Hypothalamus (tissue), 51 donors: ENCODE data around the gene EXOC6.

Experiments
- DNase-seq, 51 donors: peaks; one replicate each; lab custom pipeline; 2025; lab: John Stamatoyannopoulos, UW

Gene EXOC6

GRCh38 chr10:92997620-92998019, 149.3 kb downstream of the EXOC6 start:
- no peak for DNase-seq

- DNase-seq, result no peak
Measured at GRCh38 chr10:92999191-92999590, 150.9 kb downstream of the EXOC6 start.

DNA sequence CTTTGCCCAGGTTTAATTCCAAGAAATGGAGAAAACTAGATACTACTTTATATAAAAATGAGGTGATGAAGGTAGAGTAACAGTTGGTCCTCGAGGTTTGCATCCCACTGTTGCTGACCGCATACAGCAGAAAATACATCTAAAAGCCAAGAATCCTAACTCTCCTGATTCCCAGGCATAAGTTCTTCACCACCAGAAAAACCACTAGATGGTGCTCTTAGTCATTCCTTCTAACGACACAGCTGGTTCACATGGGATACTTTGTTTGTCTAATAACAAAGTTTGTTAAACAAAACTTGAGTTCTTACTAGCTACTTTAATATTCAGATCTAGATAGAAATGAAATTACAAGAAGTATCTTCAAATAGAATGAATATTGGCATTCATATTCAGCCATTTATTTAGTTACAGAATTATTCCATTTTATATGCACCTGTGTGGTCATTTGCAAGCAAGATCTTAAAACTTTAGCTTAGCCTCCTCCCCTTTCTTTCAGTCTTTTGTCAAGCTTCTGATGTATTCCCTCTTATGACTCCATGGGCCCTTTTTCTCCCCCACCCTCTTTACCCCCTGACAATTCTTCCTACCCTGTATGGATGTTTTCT, 158.2 kb downstream of the EXOC6 start:
- DNase-seq, result peak in 1 of 51 donors; percentile 1

DNA sequence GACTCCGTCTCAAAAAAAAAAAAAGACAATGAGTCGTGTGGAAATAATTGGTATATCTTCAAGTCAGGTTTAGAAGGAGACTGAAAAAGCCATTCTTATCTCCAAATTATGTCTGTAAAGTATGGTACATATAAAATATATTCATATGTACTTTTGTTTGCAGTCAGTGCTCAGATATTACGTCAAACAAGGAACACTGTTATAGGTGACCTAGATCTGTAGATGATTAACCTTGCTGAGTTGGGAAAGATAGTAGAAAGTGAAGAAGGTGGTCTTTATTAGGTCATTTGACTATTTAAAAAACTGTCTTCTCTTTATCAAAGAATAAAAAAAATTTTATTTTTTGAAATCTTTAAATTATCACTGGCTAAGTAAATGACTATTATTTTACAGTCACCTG, 167.4 kb downstream of the EXOC6 start:
- DNase-seq, result no peak

DNA sequence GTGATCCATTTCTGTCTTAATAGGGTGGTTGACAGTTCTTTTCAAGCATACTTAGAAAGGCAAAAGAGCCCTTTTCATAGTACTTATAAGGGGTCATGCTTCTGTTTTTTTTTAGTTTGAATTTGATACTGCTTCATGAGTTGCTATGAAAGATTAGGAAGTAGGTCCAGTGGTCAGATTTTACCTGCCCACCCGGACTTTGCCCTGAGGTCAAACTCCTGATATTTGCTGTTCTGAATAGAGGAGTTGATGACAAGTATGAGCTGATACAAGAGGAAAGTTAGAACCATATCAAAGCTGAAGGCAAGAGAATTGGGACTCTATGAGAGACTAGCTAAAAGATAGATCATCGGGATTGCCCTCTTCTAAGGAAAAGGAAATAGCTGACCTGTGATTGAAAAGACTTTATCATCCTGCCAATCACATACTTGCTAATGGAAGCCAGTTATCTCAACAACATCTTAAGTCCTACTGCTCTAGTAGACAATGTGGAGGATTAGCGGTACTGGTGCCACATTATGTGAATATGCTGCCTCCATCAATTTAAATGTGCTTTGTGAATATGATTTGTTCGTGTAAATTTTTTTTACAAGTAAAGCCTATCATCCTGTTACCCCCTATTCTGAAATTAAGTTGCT, 174.8 kb downstream of the EXOC6 start:
- no peak for DNase-seq

DNA sequence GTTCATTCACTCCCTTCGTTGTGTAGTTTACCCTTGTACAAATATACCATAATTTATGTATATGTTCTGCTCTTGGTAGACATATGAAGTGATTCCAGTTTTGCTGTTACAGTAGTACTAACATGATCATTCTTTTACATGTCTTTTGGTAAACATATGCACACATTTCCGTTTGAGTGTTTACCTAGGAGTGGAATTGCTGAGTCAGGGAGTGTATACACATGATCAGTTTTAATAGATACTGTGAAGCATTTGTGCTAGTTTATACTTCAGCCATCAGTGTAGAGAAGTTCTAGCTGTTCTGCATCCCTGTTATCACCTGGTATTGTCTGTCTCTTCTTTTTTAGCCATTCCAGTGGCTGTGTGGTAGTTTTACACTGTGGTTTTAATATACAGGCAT, 177.8 kb downstream of the EXOC6 start:
- no peak for DNase-seq

DNA sequence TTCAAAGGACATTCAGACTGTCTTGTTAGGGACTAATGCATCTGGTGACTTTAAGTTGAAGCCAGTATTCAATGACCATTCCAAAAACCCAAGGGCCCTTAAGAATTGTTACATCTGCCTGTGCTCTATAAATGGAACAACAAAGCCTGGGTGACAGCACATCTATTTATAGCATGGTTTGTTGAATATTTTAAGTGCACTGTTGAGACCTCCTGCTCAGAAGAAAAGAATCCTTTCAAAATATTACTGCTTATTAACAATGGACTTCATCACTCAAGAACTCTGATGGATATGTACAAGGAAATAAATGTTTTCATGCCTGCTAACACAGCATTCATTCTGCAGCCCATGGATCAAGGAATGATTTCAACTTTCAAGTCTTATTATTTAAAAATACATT, 179.2 kb downstream of the EXOC6 start:
- DNase-seq, result no peak

DNA sequence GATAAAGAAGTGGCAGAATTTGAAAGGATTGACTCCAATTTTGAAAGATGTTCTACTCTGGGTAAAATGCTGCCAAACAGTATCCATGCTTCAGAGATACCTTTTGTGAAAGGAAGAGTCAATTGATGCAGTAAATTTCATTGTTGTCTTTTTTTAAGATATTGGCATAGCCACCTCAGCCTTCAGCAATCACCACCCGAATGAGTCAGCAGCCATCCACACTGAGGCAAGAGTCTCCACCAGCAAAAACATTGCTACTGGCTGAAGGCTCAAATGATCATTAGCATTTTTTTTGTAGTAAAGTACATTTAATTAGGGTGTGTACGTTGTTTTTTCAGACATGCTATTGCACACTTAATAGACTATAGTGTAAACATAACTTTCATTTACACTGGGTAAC, 180.6 kb downstream of the EXOC6 start:
- no peak for DNase-seq

DNA sequence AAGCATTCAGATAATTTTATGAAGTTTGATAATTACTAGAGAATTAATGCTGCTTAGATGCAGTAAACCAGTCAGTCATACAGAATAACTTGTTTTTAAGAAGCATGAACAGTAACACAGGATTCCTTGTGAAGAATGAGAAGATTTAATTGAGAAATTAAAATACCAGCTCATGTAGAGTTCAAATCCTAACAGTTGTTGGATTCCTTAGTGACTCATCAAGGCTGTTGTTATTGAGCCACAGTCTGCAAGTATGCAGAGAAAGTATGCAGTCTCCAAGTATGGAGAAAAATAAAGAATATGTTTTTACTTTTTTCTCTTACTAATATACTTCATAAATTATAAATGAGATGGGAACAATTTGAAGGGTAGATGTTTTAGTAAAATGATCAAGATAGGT, 182.1 kb downstream of the EXOC6 start:
- DNase-seq, result no peak

GRCh38 chr10:93032105-93032808, 183.9 kb downstream of the EXOC6 start:
- DNase-seq, result no peak

DNA sequence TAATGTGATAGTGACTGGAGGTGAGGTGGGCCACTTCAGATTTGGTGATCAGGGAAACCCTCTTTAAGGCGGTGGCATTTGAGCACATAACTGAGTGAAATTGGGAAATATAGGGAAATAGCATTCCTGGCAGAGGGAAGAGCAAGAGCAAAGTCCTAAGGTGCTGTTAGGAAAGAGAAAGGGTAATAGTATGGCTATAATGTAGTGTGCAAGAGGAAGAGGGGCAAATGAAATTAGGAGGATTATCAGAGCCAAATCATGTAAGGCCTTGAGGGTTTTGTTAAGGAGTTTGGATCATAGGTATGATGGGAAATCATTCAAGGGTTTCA, 184.5 kb downstream of the EXOC6 start:
- no peak for DNase-seq

GRCh38 chr10:93034426-93034825, 186.1 kb downstream of the EXOC6 start:
- no peak for DNase-seq

DNA sequence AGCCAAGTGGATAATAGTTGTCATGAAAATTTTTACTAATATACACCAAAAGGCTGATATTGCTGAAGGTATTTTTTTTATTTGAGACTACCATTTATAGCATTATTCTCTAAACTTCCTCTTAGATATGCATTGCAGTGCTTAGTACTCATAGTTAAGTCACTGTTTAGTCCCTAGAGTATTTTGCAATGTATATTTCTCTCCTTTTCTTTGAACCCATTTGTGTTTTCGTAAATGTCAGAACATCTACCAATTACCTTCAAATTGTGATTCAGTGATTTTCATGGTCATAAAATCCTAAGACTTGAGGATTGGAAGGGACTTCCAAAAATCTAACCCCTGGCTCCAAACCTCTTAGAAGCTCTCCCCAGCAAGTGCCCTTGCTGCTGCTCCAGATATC, 190.8 kb downstream of the EXOC6 start:
- DNase-seq, result no peak

DNA sequence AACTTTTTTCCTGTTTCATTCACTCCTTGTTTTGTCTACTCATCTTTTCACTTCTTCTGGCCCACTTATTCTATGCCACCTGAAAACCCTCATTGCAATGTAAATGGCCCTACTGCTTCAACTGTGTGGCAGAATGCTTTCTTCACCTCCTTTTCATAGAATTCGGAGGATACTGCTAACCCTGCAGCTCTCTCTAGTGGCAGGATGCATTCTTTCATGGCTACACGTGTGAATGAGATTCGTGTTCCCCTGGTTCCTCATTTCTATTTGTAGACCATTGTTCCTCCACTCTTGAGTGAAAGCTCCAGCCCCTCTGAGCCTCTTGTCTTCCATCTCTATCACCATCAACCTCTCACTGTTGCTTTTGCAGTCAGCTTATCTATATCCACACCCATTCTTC, 191.4 kb downstream of the EXOC6 start:
- peak in 1 of 51 donors; percentile 5 for DNase-seq

GRCh38 chr10:93054486-93054885, 206.2 kb downstream of the EXOC6 start:
- DNase-seq, result no peak

DNA sequence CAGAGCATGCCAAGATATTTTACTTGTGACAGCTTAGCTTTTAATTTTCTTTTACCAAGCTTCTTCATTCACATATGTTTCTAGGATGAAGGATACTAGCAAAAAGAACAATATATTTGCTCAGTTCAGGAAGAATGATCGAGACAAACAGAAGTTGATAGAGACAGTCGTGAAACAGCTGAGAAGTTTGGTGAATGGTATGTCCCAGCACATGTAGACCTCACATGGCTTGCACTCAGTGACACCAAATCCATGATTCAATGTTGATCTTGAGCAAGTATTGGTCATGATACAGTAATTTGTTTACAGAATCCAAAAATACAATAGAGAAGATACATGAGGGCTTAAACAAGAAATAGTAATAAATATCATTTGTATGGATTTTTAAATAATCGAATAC, 209.8 kb downstream of the EXOC6 start:
- DNase-seq, result no peak

DNA sequence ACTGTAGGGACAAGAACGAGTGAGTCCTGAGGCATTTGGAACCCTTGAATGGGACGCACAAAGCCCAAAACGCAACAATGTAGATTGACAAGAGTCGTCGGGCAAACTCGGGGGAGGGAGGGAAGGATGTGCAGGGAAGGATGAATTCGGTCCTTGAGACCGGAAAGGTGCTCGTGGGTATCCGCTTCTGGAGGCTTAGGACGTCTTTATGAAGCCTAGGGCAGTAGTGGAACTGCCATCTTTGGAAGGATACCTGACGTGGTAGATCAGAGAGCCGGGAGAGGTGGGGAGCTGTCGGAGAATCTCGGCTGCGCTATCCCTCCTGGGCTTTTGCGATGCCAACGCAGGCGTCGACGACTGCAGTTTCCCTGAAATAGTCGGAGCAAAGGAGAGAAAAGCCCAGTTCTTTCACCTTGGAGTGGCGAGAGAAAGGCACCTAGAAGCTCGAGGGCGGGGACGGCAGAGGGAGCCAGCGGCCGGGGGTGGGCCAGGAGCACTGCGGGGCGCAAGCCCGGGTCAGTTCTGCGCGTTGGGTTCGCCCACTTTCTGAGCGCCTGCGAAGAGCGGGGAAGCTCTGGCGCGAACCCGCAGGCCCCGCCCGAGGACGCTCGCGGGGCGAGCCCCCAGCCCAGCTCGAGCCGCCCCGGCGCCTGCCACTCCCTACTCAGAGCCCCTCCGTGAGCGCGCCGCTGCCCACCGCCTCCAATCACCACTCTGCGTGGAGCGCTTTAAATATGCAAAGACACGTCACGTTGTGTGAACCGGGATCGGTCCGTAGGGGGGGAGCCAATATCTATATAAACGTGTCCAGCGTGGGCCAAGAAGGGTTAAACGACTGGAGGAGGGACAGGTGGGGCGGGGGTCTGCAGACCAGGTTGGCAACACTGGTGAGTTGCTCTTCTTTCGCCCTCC, 211.9 kb downstream of the EXOC6 start, which contains the start of gene CYP26C1:
CYP26C1 (plus strand) TSS at position 824 of the 912 bp plus-strand sequence. CDS start 466 bp downstream, outside the sequence.
- DNase-seq, result no peak

- DNase-seq, result no peak
Measured at GRCh38 chr10:93060887-93061593, 212.7 kb downstream of the EXOC6 start.

DNA sequence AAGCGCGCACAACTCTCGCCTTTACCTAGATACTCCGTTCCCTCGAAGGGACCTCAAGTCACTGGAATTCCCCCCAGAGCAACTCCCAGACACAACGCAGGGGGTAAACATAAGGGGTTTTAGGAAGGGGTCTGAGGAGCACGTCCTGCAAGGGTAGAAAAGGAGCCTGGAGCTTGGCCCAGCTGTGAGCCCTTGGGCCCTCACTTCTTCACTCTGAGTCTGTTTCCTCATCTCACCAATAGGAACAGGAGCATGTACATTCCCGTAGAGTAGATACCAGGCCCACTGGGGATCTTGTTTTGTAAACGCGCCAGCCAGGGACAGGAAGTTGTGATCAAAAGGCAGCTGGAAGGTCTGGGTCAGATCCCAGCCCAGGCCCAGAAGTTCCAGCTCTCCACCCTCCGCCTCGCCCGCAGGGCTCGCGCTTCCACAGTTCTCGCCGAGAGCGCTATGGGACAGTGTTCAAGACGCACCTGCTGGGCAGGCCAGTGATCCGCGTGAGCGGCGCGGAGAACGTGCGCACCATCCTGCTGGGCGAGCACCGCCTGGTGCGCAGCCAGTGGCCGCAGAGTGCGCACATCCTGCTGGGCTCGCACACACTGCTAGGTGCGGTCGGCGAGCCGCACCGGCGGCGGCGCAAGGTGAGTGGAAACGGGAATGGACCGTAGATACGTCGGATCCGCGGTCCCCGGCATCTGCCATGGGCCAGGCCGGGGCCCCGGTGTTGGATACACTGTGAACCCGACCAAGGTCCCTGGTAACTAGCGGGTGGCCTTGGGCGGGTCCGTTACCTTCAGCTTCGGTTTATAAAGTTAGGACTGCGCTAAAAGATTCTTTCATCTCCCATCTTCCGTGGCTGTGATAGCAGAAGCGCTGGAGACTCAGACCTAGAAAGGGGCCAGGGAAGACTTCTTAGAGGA, 213.5 kb downstream of the EXOC6 start:
- no peak for DNase-seq
